ENCODE data around the gene KCNH6. TPM values are rescaled to one million over a fixed set of nuclear protein-coding genes. Genes with fewer than 3 reads are reported as not detected.
A peak's percentile ranks its signal among the peaks of the same experiment; 100 is the strongest.

Gene KCNH6
- total and polyA plus RNA-seq, 9 of the 15 experiments (the other 6 are each of a cell fraction or from before 2014, with no cell fraction given): not detected

DNA sequence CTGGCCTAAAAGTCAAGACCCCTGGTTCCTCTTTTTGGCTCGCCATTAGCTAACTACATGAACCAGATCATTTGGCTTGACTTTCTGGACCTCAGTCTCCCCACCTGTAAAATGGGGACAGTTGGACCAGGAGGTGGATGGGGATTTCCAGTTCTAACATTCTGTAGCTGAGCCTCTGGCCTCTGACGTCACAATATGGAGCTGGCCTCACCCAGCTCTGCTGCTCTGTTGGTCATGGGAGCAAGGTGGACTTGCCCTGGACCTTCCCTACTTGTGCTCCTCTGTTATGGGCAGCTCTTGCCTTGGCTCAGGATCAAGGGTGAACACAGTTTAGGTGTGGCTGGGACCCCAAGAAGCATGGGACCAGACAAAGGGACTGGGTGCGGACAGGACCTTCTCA, 16.5 kb upstream of the KCNH6 start:
- WGBS (ENCODE audit: insufficient coverage, low coverage, missing lambda C conversion rate): 0% methylated on average over 3 of the region's 3 CpGs
- peaks cover 6% of the 10 kb centered on the region for H4K20me1 ChIP-seq (replicated peaks; ENCODE audit: control insufficient read depth, insufficient read depth, low read length)
- FAIRE-seq: no peak
- H3K27me3 ChIP-seq (ENCODE audit: control insufficient read depth in 2 of 2, insufficient read depth in 2 of 2, low read length in 2 of 2): peaks cover 41 to 64% of the 10 kb centered on the region in 2 experiments
- intact Hi-C loops (cut with micrococcal nuclease) (no loop called here), in situ Hi-C loops (cut with MboI) (no loop called here)
- no peak overlapping the region for H3K4me3 ChIP-seq
- POLR2A ChIA-PET: interaction anchor here (1.1 kb wide), 1 partner anchor 75 kb away, joined by 3 read pairs; no protein-coding TSS in a partner anchor
- CTCF ChIA-PET (ENCODE audit: low intra/inter-chr PET ratio): interaction anchor here (0.5 kb wide), 1 partner anchor 262 kb away, joined by 3 read pairs; no protein-coding TSS in a partner anchor
- H3K36me3 ChIP-seq (ENCODE audit: control insufficient read depth, insufficient read depth, low read length): no peaks in the 10 kb centered on the region
- H3K4me1 ChIP-seq (replicated peaks in 1 of 2; ENCODE audit: control insufficient read depth in 2 of 2, insufficient read depth in 2 of 2, low read length in 2 of 2): no peaks in the 10 kb centered on the region
- no peak for DNase-seq (ENCODE audit: extremely low read depth in 1 of 4, low spot score in 3 of 4)
- no peak overlapping the region for H3K4me2 ChIP-seq (ENCODE audit: insufficient read depth, low read length)
- H2AFZ ChIP-seq (ENCODE audit: low read depth, low read length): no peak overlapping the region
- 0 out of 2 replicates have a peak, but pooled peaks cover 2% of the 10 kb centered on the region for H3K9me3 ChIP-seq (replicated peaks; ENCODE audit: control insufficient read depth, insufficient read depth, low read depth, low read length)
- ATAC-seq: no peak
- no TSS peak for BruUV-seq (replicated peaks)
- no peak overlapping the region for H3K27ac ChIP-seq (ENCODE audit: extremely low read depth, low read depth, low read length)
- H3K9ac ChIP-seq (ENCODE audit: insufficient read depth in 1 of 2, low read depth in 2 of 2, low read length in 2 of 2): no peak overlapping the region
- H3K79me2 ChIP-seq (ENCODE audit: control insufficient read depth, insufficient read depth, low read length): no peaks in the 10 kb centered on the region
- no peaks in the 10 kb centered on the region for H3K9me1 ChIP-seq (ENCODE audit: control insufficient read depth, insufficient read depth, low read length)
- TF ChIP-seq SRSF9 (IDR thresholded peaks at IDR 0.05; ENCODE audit: borderline replicate concordance, low read depth, low read length) (no peak), TAF15 (IDR thresholded peaks at IDR 0.05; ENCODE audit: low read depth, low read length) (no peak), ESRRA (IDR thresholded peaks at IDR 0.05; ENCODE audit: borderline replicate concordance, low read depth) (no peak), L3MBTL2 (IDR thresholded peaks at IDR 0.05) (no peak), NR2C2 (CRISPR knock-in tag; IDR thresholded peaks at IDR 0.05) (no peak), NR2C2 (tag; IDR thresholded peaks at IDR 0.05) (no peak), RBM14 (IDR thresholded peaks at IDR 0.05; ENCODE audit: borderline replicate concordance, insufficient read depth, low read depth, low read length) (no peak), SMARCA5 (IDR thresholded peaks at IDR 0.05) (no peak), TCF7L2 (IDR thresholded peaks at IDR 0.05; ENCODE audit: low read depth, low read length) (no peak), ATF1 (CRISPR knock-in tag; IDR thresholded peaks at IDR 0.05) (no peak), ATF1 (tag; IDR thresholded peaks at IDR 0.05) (0 out of 2 replicates have a peak, but pooled peaks have one; percentile 11), ARID4B (CRISPR knock-in tag; IDR thresholded peaks at IDR 0.05) (no peak), SP1 (CRISPR knock-in tag; IDR thresholded peaks at IDR 0.05) (no peak), TEAD4 (IDR thresholded peaks at IDR 0.05; ENCODE audit: low read length) (no peak), TEAD4 (CRISPR knock-in tag; IDR thresholded peaks at IDR 0.05; ENCODE audit: borderline replicate concordance) (no peak)
- TF ChIP-seq, protein P1, sequence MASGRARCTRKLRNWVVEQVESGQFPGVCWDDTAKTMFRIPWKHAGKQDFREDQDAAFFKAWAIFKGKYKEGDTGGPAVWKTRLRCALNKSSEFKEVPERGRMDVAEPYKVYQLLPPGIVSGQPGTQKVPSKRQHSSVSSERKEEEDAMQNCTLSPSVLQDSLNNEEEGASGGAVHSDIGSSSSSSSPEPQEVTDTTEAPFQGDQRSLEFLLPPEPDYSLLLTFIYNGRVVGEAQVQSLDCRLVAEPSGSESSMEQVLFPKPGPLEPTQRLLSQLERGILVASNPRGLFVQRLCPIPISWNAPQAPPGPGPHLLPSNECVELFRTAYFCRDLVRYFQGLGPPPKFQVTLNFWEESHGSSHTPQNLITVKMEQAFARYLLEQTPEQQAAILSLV (tag; IDR thresholded peaks at IDR 0.05): no peak
- TF ChIP-seq, protein P2, sequence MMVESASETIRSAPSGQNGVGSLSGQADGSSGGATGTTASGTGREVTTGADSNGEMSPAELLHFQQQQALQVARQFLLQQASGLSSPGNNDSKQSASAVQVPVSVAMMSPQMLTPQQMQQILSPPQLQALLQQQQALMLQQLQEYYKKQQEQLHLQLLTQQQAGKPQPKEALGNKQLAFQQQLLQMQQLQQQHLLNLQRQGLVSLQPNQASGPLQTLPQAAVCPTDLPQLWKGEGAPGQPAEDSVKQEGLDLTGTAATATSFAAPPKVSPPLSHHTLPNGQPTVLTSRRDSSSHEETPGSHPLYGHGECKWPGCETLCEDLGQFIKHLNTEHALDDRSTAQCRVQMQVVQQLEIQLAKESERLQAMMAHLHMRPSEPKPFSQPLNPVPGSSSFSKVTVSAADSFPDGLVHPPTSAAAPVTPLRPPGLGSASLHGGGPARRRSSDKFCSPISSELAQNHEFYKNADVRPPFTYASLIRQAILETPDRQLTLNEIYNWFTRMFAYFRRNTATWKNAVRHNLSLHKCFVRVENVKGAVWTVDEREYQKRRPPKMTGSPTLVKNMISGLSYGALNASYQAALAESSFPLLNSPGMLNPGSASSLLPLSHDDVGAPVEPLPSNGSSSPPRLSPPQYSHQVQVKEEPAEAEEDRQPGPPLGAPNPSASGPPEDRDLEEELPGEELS (CRISPR knock-in tag; IDR thresholded peaks at IDR 0.05; ENCODE audit: borderline replicate concordance): no peak
